ENCODE data around the gene DOC2A.

Gene DOC2A

DNA sequence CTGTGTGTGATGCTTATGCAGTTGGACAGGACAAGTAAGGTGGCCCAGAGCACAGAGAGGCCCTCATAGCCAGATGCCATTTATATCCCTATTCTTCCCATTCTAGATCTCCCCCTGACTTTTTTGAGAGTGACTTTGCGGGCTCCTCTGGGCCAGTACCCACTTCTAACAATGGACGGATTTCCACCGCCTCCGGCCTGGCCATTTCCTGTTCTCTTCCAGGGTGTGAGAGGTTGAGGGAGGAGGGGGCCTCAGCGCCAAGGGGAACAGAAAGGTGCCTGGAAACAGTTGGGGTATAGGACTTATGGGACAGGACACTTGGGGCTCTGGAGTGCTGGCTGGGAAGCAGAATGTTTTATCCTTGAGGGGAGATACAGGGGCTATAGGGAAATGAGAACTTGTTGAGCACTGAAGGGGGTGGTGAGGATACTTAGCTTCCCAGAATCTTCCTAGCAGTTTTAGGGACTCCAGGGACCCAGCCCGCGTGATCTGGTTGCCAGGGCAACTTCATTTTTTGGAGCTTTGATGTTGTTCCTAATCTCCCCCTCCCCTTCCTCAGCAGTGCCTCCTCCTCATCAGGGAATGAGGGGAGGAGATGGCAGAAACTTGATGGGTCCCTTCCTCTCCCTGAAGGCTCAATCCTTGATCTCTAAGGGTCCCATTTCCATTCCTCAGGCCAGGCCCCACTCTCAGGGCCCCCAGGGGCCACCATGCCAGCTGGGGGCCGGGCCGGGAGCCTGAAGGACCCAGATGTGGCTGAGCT, 33.6 kb downstream of the DOC2A start:
- TF ChIP-seq, protein P1, sequence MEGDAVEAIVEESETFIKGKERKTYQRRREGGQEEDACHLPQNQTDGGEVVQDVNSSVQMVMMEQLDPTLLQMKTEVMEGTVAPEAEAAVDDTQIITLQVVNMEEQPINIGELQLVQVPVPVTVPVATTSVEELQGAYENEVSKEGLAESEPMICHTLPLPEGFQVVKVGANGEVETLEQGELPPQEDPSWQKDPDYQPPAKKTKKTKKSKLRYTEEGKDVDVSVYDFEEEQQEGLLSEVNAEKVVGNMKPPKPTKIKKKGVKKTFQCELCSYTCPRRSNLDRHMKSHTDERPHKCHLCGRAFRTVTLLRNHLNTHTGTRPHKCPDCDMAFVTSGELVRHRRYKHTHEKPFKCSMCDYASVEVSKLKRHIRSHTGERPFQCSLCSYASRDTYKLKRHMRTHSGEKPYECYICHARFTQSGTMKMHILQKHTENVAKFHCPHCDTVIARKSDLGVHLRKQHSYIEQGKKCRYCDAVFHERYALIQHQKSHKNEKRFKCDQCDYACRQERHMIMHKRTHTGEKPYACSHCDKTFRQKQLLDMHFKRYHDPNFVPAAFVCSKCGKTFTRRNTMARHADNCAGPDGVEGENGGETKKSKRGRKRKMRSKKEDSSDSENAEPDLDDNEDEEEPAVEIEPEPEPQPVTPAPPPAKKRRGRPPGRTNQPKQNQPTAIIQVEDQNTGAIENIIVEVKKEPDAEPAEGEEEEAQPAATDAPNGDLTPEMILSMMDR (conservative IDR thresholded peaks at IDR 0.05), result no peak
- H3K27ac ChIP-seq, result no peak overlapping the region

- H3K27ac ChIP-seq, result peak overlapping the region; percentile 76; the same call in 1 of the 2 replicates
- TF ChIP-seq, protein P1 (conservative IDR thresholded peaks at IDR 0.05), result no peak
Measured at GRCh38 chr16:29975811-29976511, 34.9 kb downstream of the DOC2A start.

DNA sequence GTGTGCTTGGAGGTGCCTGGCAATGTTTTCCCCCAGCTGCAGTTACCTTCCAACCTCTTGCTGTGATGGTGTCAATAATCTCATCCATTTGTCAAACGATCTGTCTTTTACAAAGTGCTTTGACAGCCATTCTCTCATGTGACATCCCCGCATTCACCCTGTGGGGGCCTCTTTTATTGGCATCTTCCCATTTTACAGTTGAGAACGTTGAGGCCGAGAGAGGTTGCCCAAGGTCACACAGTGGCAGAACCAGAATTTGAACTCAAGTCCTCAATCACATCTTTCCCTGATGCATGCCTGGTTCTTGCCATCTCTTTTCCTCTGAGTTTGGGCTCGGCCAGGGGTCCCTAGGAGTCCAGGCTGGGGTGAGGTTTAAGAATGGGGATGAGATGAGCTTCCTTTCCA, 35.7 kb downstream of the DOC2A start:
- peak overlapping the region; percentile 76; the same call in 1 of the 2 replicates for H3K27ac ChIP-seq
- TF ChIP-seq, protein P1 (conservative IDR thresholded peaks at IDR 0.05), result no peak

GRCh38 chr16:29974291-29975133, 36.3 kb downstream of the DOC2A start:
- TF ChIP-seq, protein P1 (conservative IDR thresholded peaks at IDR 0.05), result no peak

DNA sequence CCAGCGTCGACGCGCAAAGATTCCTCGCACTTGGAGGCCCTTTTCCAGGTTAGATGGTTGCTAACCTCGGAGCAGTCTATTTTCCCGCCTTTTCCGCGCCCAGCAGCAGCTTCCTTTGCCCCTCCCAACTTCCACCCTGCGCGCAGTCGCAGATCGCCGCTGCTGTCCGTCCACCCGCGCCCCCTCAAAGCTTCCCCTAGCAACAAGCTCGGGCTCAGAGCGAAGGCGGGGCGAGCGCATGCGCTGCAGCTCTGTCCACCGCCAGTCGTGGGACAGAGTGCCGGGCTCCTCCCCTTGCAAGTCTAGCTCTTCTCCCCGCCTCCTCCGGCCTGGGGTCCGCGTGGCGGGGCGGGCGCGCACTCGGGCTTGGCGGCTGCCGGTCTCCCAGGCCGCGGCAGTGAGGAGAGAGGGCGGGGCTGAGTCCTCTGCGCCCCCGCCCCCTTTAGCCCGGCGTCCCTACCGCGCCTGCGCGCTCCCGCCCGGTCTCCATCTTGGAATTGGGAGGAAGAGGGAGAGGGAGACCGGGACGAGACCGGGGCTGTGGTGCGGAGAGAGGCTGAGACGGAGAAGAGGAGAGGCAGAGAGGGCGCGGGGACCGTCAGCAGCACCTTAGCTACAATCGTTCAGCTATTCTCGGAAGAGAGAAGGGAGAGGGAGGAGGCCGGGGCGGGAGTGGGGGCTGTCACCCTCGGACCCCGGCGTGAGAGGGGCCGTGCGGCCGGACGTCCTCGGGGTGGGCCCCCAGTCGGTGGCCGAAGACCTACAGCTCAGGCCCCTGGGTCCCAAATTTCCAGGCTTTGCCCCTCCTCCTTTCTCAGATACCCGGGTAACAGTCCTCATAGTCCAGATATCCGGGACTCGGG, 37.2 kb downstream of the DOC2A start, which contains the start of gene TAOK2:
TSS of gene TAOK2 (plus strand) at position 485 of the 863 bp plus-strand sequence. CDS start 3,905 bp downstream, outside the sequence.
- H3K27ac ChIP-seq, result peak within 1 kb of the TSS; percentile 76
- TF ChIP-seq, protein P1 (conservative IDR thresholded peaks at IDR 0.05), result no peak

More at GRCh38 chr16:29974291-29975133, 36.3 kb downstream of the DOC2A start:
- H3K27ac ChIP-seq, result peak overlapping the region; percentile 76

- peak overlapping the region; percentile 76 for H3K27ac ChIP-seq
Measured at GRCh38 chr16:29972992-29973383, 37.8 kb downstream of the DOC2A start.

More at GRCh38 chr16:29972992-29973383, 37.8 kb downstream of the DOC2A start:
- TF ChIP-seq, protein P1 (conservative IDR thresholded peaks at IDR 0.05), result no peak
